Esophagus (tissue), 2 donors: Measurements from ENCODE around the gene WWC1. TPM values are rescaled to one million over a fixed set of nuclear protein-coding genes. Genes with fewer than 3 reads are reported as not detected.
A peak's percentile ranks its signal among the peaks of the same experiment; 100 is the strongest.
"Not testable (repeated sequence)": the region's sequence is repeated elsewhere in the genome, so short reads cannot be mapped to it uniquely, and the experiment has no call there.

Experiments used
- H3K27ac ChIP-seq, 2 donors: one replicate each; pipeline ENCODE4 v1.5.1; 2013; ENCODE audit warnings: low read depth in 2 of 2, mild to moderate bottlenecking in 2 of 2, inconsistent platforms in 1 of 2, low read length in 1 of 2, moderate library complexity in 1 of 2
- H3K27me3 ChIP-seq, 2 donors: one replicate each; pipeline ENCODE4 v1.6.1; 2013; ENCODE audit warnings: low read length in 2 of 2, control low read depth in 1 of 2, mild to moderate bottlenecking in 1 of 2; ENCODE audit not compliant: insufficient read depth in 2 of 2, control insufficient read depth in 1 of 2
- H3K36me3 ChIP-seq, 2 donors: one replicate each; pipeline ENCODE4 v1.6.1; 2013; ENCODE audit warnings: low read length in 1 of 2; ENCODE audit not compliant: control insufficient read depth in 2 of 2, insufficient read depth in 2 of 2
- H3K4me1 ChIP-seq, 2 donors: one replicate each; pipeline ENCODE4 v1.6.1; 2013; ENCODE audit warnings: low read length in 1 of 2; ENCODE audit not compliant: control insufficient read depth in 2 of 2, insufficient read depth in 2 of 2
- H3K4me3 ChIP-seq, 2 donors: one replicate each; pipeline ENCODE4 v1.5.1; 2013; ENCODE audit warnings: low read length in 2 of 2, mild to moderate bottlenecking in 2 of 2, low read depth in 1 of 2, moderate library complexity in 1 of 2
- H3K9me3 ChIP-seq, 2 donors: one replicate each; pipeline ENCODE4 v1.6.1; 2013; ENCODE audit warnings: mild to moderate bottlenecking in 2 of 2, low read depth in 1 of 2, low read length in 1 of 2, moderate library complexity in 1 of 2; ENCODE audit not compliant: control insufficient read depth in 2 of 2, insufficient read depth in 1 of 2
- whole genome bisulfite sequencing, 2 donors: extraction: QIAGEN DNeasy Blood & Tissue Kit; methylation state at CpG; one replicate each; pipeline ENCODE4 v1.1.7; 2013; 5-methylcytosine and 5-hydroxymethylcytosine counted together
- polyA plus RNA-seq, 2 donors: library from polyadenylated mRNA; stranded (reverse); fragments of 200-250 nt; gene quantifications; one replicate each; pipeline ENCODE4 v1.2.3, GENCODE V29; 2013
- donor health status: healthy with polysubstance abuse.
- donor health status: Bipolar disorder and iron deficiency.

Gene WWC1
- polyA plus RNA-seq, 2 donors = 21.7 to 55.2 TPM

- H3K36me3 ChIP-seq = peaks cover 0 to 9% of the 10 kb centered on the region in 2 donors
- WGBS, 2 donors = 67 to 84% methylated on average over 7 of the region's 7 CpGs
- H3K9me3 ChIP-seq = no peaks in the 10 kb centered on the region
- no peak overlapping the region for H3K4me3 ChIP-seq
- no peaks in the 10 kb centered on the region for H3K4me1 ChIP-seq
- no peaks in the 10 kb centered on the region for H3K27me3 ChIP-seq
- no peak overlapping the region for H3K27ac ChIP-seq
These were observed 13.8 kb downstream of the WWC1 start for GRCh38 chr5:168305281-168305680.

- H3K27ac ChIP-seq = peak overlapping the region; percentile 50
- 72 to 76% methylated on average over 6 of the region's 6 CpGs for WGBS, 2 donors
These were observed 15.6 kb downstream of the WWC1 start for GRCh38 chr5:168307022-168307421.

GRCh38 chr5:168307925-168308584, 16.6 kb downstream of the WWC1 start:
- WGBS, 2 donors = 76 to 92% methylated on average over 4 of the region's 4 CpGs
- Histone ChIP-seq H3K27ac (no peak overlapping the region), H3K4me1 (no peaks in the 10 kb centered on the region), H3K9me3 (no peaks in the 10 kb centered on the region), H3K27me3 (no peaks in the 10 kb centered on the region), H3K4me3 (no peak overlapping the region), H3K36me3 (peaks cover 0 to 9% of the 10 kb centered on the region in 2 donors)

More at GRCh38 chr5:168307022-168307421, 15.6 kb downstream of the WWC1 start:
- H3K27me3 ChIP-seq = no peaks in the 10 kb centered on the region
- H3K9me3 ChIP-seq = no peaks in the 10 kb centered on the region
- peaks cover 0 to 9% of the 10 kb centered on the region in 2 donors for H3K36me3 ChIP-seq
- H3K4me3 ChIP-seq = no peak overlapping the region
- H3K4me1 ChIP-seq = no peaks in the 10 kb centered on the region

GRCh38 chr5:168308976-168309598, 17.6 kb downstream of the WWC1 start:
- no peaks in the 10 kb centered on the region for H3K4me1 ChIP-seq
- H3K27ac ChIP-seq = no peak overlapping the region
- H3K9me3 ChIP-seq = no peaks in the 10 kb centered on the region
- WGBS, 2 donors = 84 to 87% methylated on average over 6 of the region's 6 CpGs
- H3K27me3 ChIP-seq = no peaks in the 10 kb centered on the region
- H3K36me3 ChIP-seq = peaks cover 0 to 9% of the 10 kb centered on the region in 2 donors
- no peak overlapping the region for H3K4me3 ChIP-seq

- not testable (repeated sequence) for H3K27me3 ChIP-seq, H3K4me3 ChIP-seq, H3K36me3 ChIP-seq, H3K9me3 ChIP-seq, H3K27ac ChIP-seq, H3K4me1 ChIP-seq
- WGBS, 2 donors = 87 to 88% methylated on average over 3 of the region's 3 CpGs
These were observed 19.1 kb downstream of the WWC1 start for GRCh38 chr5:168310541-168310940.

GRCh38 chr5:168311061-168311566, 19.7 kb downstream of the WWC1 start:
- peaks cover 0 to 5% of the 10 kb centered on the region in 2 donors for H3K36me3 ChIP-seq
- 65 to 71% methylated on average over 6 of the region's 6 CpGs for WGBS, 2 donors
- no peak overlapping the region for H3K4me3 ChIP-seq
- no peaks in the 10 kb centered on the region for H3K9me3 ChIP-seq
- peaks cover 0 to 11% of the 10 kb centered on the region in 2 donors for H3K4me1 ChIP-seq
- H3K27ac ChIP-seq = peak overlapping the region in 1 of 2 donors; percentile 8
- no peaks in the 10 kb centered on the region for H3K27me3 ChIP-seq

- 79 to 80% methylated on average over 11 of the region's 11 CpGs for WGBS, 2 donors
These were observed 21.3 kb downstream of the WWC1 start for GRCh38 chr5:168312606-168313295.

GRCh38 chr5:168313596-168314204, 22.3 kb downstream of the WWC1 start:
- H3K4me3 ChIP-seq = no peak overlapping the region
- H3K27me3 ChIP-seq = no peaks in the 10 kb centered on the region
- H3K9me3 ChIP-seq = no peaks in the 10 kb centered on the region
- H3K27ac ChIP-seq = no peak overlapping the region
- WGBS, 2 donors = 84 to 91% methylated on average over 7 of the region's 7 CpGs
- peaks cover 0 to 5% of the 10 kb centered on the region in 2 donors for H3K36me3 ChIP-seq
- peaks cover 0 to 15% of the 10 kb centered on the region in 2 donors for H3K4me1 ChIP-seq

More at GRCh38 chr5:168312606-168313295, 21.3 kb downstream of the WWC1 start:
- H3K27ac ChIP-seq = no peak overlapping the region
- peaks cover 0 to 5% of the 10 kb centered on the region in 2 donors for H3K36me3 ChIP-seq
- no peaks in the 10 kb centered on the region for H3K9me3 ChIP-seq
- H3K4me3 ChIP-seq = no peak overlapping the region
- peaks cover 0 to 15% of the 10 kb centered on the region in 2 donors for H3K4me1 ChIP-seq
- H3K27me3 ChIP-seq = no peaks in the 10 kb centered on the region

- Histone ChIP-seq H3K27me3 (no peaks in the 10 kb centered on the region), H3K4me1 (peaks cover 0 to 15% of the 10 kb centered on the region in 2 donors), H3K27ac (peak overlapping the region; percentile 24 to 62), H3K36me3 (no peaks in the 10 kb centered on the region), H3K4me3 (no peak overlapping the region), H3K9me3 (no peaks in the 10 kb centered on the region)
- 31 to 35% methylated on average over 12 of the region's 12 CpGs for whole genome bisulfite sequencing, 2 donors
These were observed 23.4 kb downstream of the WWC1 start for GRCh38 chr5:168314735-168315411.
